Measurements from ENCODE around the gene BAIAP2L2.

GRCh38 chr22:38142606-38143005 is 32.1 kb upstream of the BAIAP2L2 start:
- TF ChIP-seq CTCF (IDR thresholded peaks at IDR 0.05) (no peak), ZFX (IDR thresholded peaks at IDR 0.05; ENCODE audit: borderline replicate concordance) (no peak)

All from 22Rv1 (cell line).